Tibial nerve (tissue), 4 donors: Measurements from ENCODE around the gene NDUFAF2.

Source experiments
- EP300 ChIP-seq, 2 donors: sonication (generic); formaldehyde crosslinking; IDR thresholded peaks; one replicate each; pipeline ENCODE4 v1.6.1; 2017; ENCODE audit warnings: antibody characterized with exemption in 2 of 2, mild to moderate bottlenecking in 1 of 2
- POLR2A ChIP-seq, 2 donors: fragments of 450-650 bp; IDR thresholded peaks; one replicate each; pipeline ENCODE4 v1.6.1; 2017; ENCODE audit warnings: antibody characterized with exemption in 2 of 2, mild to moderate bottlenecking in 2 of 2, moderate library complexity in 2 of 2
- TF ChIP-seq, protein P1 (sequence below), 5 experiments: fragments of 200-600 bp in 3 of 5; fragments of 450-650 bp in 2 of 5; sonication (generic) in 3 of 5; IDR thresholded peaks; one replicate each; pipeline ENCODE4 v1.5.1; 2016 to 2019; ENCODE audit warnings: antibody characterized with exemption in 5 of 5, mild to moderate bottlenecking in 3 of 5, moderate library complexity in 2 of 5

DNA sequence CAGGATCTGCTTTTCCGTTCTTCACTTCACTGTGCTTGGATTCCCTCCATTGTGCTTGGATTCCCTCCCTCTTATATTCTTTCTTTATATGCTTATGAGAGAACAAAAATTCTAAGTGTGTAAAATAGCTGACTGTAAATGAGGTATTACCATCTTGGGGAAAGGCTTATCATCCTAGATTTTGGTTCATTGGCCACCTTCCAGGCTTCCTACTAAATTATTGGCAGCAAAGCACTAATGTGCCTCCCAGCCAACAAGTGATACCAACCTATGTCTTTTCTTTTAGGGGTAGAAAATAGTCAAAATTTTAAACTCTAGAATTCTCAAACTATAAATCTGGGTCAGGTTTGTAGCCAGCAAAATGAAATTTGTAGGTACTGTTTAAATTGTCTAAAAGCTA is 52.7 kb downstream of the NDUFAF2 start:
- TF ChIP-seq, protein P1, sequence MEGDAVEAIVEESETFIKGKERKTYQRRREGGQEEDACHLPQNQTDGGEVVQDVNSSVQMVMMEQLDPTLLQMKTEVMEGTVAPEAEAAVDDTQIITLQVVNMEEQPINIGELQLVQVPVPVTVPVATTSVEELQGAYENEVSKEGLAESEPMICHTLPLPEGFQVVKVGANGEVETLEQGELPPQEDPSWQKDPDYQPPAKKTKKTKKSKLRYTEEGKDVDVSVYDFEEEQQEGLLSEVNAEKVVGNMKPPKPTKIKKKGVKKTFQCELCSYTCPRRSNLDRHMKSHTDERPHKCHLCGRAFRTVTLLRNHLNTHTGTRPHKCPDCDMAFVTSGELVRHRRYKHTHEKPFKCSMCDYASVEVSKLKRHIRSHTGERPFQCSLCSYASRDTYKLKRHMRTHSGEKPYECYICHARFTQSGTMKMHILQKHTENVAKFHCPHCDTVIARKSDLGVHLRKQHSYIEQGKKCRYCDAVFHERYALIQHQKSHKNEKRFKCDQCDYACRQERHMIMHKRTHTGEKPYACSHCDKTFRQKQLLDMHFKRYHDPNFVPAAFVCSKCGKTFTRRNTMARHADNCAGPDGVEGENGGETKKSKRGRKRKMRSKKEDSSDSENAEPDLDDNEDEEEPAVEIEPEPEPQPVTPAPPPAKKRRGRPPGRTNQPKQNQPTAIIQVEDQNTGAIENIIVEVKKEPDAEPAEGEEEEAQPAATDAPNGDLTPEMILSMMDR (IDR thresholded peaks at IDR 0.05): no peak
- no peak for TF ChIP-seq POLR2A (IDR thresholded peaks at IDR 0.05)
- no peak for TF ChIP-seq EP300 (IDR thresholded peaks at IDR 0.05)
